Astrocyte (in vitro differentiated cells and primary cell): ENCODE data around the gene C17orf113. TPM values are rescaled to one million over a fixed set of nuclear protein-coding genes. Genes with fewer than 3 reads are reported as not detected.

Source experiments
- DNase-seq: peaks from one replicate; pipeline ENCODE4 v3.0.0-alpha.2; 2010; ENCODE audit warnings: low read depth
- FAIRE-seq: peaks from 2 replicates; lab custom pipeline; 2011; peaks lifted over from hg19 to GRCh38; lab: Jason Lieb, UNC
- H2AFZ ChIP-seq: 2 replicates; pipeline ENCODE4 v1.6.0; 2012; ENCODE audit warnings: low read depth, low read length, inconsistent platforms
- H3K27ac ChIP-seq: 2 replicates; pipeline ENCODE4 v1.5.1; 2011; ENCODE audit warnings: low read depth, low read length, inconsistent platforms
- H3K27me3 ChIP-seq: 2 replicates; pipeline ENCODE4 v1.6.0; 2011; ENCODE audit warnings: low read length, inconsistent platforms; ENCODE audit not compliant: insufficient read depth
- H3K36me3 ChIP-seq: 2 replicates; pipeline ENCODE4 v1.5.1; 2011; ENCODE audit warnings: low read length, inconsistent platforms; ENCODE audit not compliant: insufficient read depth
- H3K4me1 ChIP-seq: 2 replicates; pipeline ENCODE4 v1.5.1; 2011; ENCODE audit warnings: low read length, inconsistent platforms; ENCODE audit not compliant: insufficient read depth
- H3K4me2 ChIP-seq: 2 replicates; pipeline ENCODE4 v1.6.0; 2012; ENCODE audit warnings: low read length, inconsistent platforms
- H3K4me3 ChIP-seq: 2 replicates; pipeline ENCODE4 v1.5.1; 2011; ENCODE audit warnings: low read depth, mild to moderate bottlenecking, low read length, inconsistent platforms; ENCODE audit not compliant: insufficient read depth
- H3K79me2 ChIP-seq: 2 replicates; pipeline ENCODE4 v1.6.0; 2012; ENCODE audit warnings: mild to moderate bottlenecking, low read length, inconsistent platforms; ENCODE audit not compliant: insufficient read depth
- H3K9ac ChIP-seq: 2 replicates; pipeline ENCODE4 v1.6.0; 2012; ENCODE audit warnings: mild to moderate bottlenecking, low read length, inconsistent platforms
- H3K9me3 ChIP-seq: 2 replicates; pipeline ENCODE4 v1.5.1; 2012; ENCODE audit warnings: low read depth, mild to moderate bottlenecking, low read length, inconsistent platforms; ENCODE audit not compliant: insufficient read depth
- H4K20me1 ChIP-seq: 2 replicates; pipeline ENCODE4 v1.6.0; 2012; ENCODE audit warnings: low read length, inconsistent platforms; ENCODE audit not compliant: insufficient read depth
- H3K27ac Mint-ChIP-seq: one replicate; pipeline ENCODE4 v1.8.0; 2021; ENCODE audit warnings: mild to moderate bottlenecking, mixed read lengths; ENCODE audit not compliant: unreplicated experiment
- H3K27me3 Mint-ChIP-seq: one replicate; pipeline ENCODE4 v1.8.0; 2021; ENCODE audit warnings: low read depth, mixed read lengths; ENCODE audit not compliant: unreplicated experiment
- H3K36me3 Mint-ChIP-seq: one replicate; pipeline ENCODE4 v1.8.0; 2021; ENCODE audit warnings: low read depth, mixed read lengths; ENCODE audit not compliant: unreplicated experiment
- H3K4me1 Mint-ChIP-seq: one replicate; pipeline ENCODE4 v1.8.0; 2021; ENCODE audit warnings: low read depth, mixed read lengths; ENCODE audit not compliant: unreplicated experiment
- H3K4me3 Mint-ChIP-seq: one replicate; pipeline ENCODE4 v1.8.0; 2021; ENCODE audit warnings: mild to moderate bottlenecking, moderate library complexity, mixed read lengths; ENCODE audit not compliant: unreplicated experiment
- H3K9me3 Mint-ChIP-seq: one replicate; pipeline ENCODE4 v1.8.0; 2021; ENCODE audit warnings: mild to moderate bottlenecking, mixed read lengths; ENCODE audit not compliant: unreplicated experiment
- CTCF ChIP-seq: IDR thresholded peaks from 2 replicates; pipeline ENCODE4 v1.5.1; 2011; ENCODE audit warnings: low read depth, mild to moderate bottlenecking, inconsistent platforms, low read length, moderate library complexity; ENCODE audit not compliant: insufficient read depth
- EZH2 ChIP-seq: IDR thresholded peaks from 2 replicates; pipeline ENCODE4 v1.6.1; 2012; ENCODE audit warnings: mild to moderate bottlenecking, low read length, inconsistent platforms; ENCODE audit not compliant: insufficient read depth
- total RNA-seq: library from RNA; stranded (reverse); gene quantifications from 2 replicates; pipeline ENCODE4 v1.2.1, GENCODE V29; 2021

C17orf113 gene
- total RNA-seq, 1 donor from 2014 or later: 0.23 TPM

DNA sequence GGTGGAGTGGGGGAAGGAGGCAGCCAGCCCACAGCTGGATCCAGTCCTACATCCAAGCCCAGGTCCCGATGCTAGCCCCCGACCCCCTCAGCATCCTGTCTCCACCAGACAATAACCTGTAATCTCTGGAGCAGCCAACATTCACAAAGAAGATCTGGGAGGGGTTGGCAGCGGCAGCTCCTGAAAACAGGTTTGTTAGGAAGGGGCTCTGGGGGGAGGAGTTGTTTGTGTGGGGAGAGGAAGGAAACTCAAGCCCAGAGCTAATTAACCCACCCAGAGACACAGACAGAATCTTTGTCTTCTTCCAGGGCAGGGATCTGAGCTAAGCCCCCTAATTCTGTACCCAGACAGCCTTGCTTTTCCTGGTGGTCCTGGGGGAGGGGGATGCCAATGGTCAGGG, 4.6 kb upstream of the C17orf113 start:
- no peak overlapping the region for H3K4me3 ChIP-seq
- H3K27ac Mint-ChIP-seq: no peak overlapping the region
- H3K9me3 Mint-ChIP-seq: no peaks in the 10 kb centered on the region
- H3K27me3 ChIP-seq: peaks cover 34% of the 10 kb centered on the region
- H3K4me2 ChIP-seq: no peak overlapping the region
- H3K36me3 Mint-ChIP-seq: peaks cover under 1% of the 10 kb centered on the region
- no peaks in the 10 kb centered on the region for H4K20me1 ChIP-seq
- H3K4me1 Mint-ChIP-seq: peaks cover 6% of the 10 kb centered on the region
- DNase-seq (no peak), FAIRE-seq (no peak)
- no peaks in the 10 kb centered on the region for H3K9me3 ChIP-seq
- H3K36me3 ChIP-seq: no peaks in the 10 kb centered on the region
- H3K4me3 Mint-ChIP-seq: no peak overlapping the region
- no peak for TF ChIP-seq CTCF
- TF ChIP-seq EZH2: no peak
- H3K4me1 ChIP-seq: peaks cover 1% of the 10 kb centered on the region
- H2AFZ ChIP-seq: no peak overlapping the region
- H3K79me2 ChIP-seq: no peaks in the 10 kb centered on the region
- no peak overlapping the region for H3K27ac ChIP-seq
- no peak overlapping the region for H3K9ac ChIP-seq
- H3K27me3 Mint-ChIP-seq: peaks cover 54% of the 10 kb centered on the region

- Histone ChIP-seq H2AFZ (no peak overlapping the region), H3K9me3 (no peaks in the 10 kb centered on the region), H3K4me1 (peaks cover 2% of the 10 kb centered on the region), H3K27ac (no peak overlapping the region), H4K20me1 (no peaks in the 10 kb centered on the region), H3K79me2 (no peaks in the 10 kb centered on the region), H3K27me3 (peaks cover 43% of the 10 kb centered on the region), H3K9ac (no peak overlapping the region), H3K4me2 (no peak overlapping the region), H3K36me3 (no peaks in the 10 kb centered on the region), H3K4me3 (no peak overlapping the region)
- Mint-ChIP-seq H3K4me1 (peaks cover 6% of the 10 kb centered on the region), H3K36me3 (no peaks in the 10 kb centered on the region), H3K9me3 (no peaks in the 10 kb centered on the region), H3K27ac (no peak overlapping the region), H3K4me3 (no peak overlapping the region), H3K27me3 (peaks cover 57% of the 10 kb centered on the region)
- no peak for DNase-seq
- FAIRE-seq: no peak
- TF ChIP-seq CTCF (no peak), EZH2 (no peak)
These were observed 3.5 kb upstream of the C17orf113 start for GRCh38 chr17:42053731-42054500.

GRCh38 chr17:42052346-42052877, 2.0 kb upstream of the C17orf113 start:
- no peaks in the 10 kb centered on the region for H3K36me3 ChIP-seq
- no peak overlapping the region for H3K4me3 Mint-ChIP-seq
- TF ChIP-seq EZH2 (no peak), CTCF (no peak)
- H3K9ac ChIP-seq: no peak overlapping the region
- H3K4me1 ChIP-seq: peaks cover 2% of the 10 kb centered on the region
- no peak overlapping the region for H3K4me3 ChIP-seq
- H3K27me3 ChIP-seq: peaks cover 46% of the 10 kb centered on the region
- H2AFZ ChIP-seq: no peak overlapping the region
- H3K4me1 Mint-ChIP-seq: peaks cover 6% of the 10 kb centered on the region
- no peak for FAIRE-seq
- no peak overlapping the region for H3K27ac ChIP-seq
- H3K36me3 Mint-ChIP-seq: peaks cover 2% of the 10 kb centered on the region
- H3K27me3 Mint-ChIP-seq: peaks cover 60% of the 10 kb centered on the region
- no peak for DNase-seq
- no peaks in the 10 kb centered on the region for H3K79me2 ChIP-seq
- H3K9me3 ChIP-seq: no peaks in the 10 kb centered on the region
- no peaks in the 10 kb centered on the region for H3K9me3 Mint-ChIP-seq
- no peaks in the 10 kb centered on the region for H4K20me1 ChIP-seq
- H3K27ac Mint-ChIP-seq: no peak overlapping the region
- H3K4me2 ChIP-seq: no peak overlapping the region
